ENCODE measurements around the gene ABCC8. TPM values are rescaled to one million over a fixed set of nuclear protein-coding genes. Genes with fewer than 3 reads are reported as not detected.

Gene ABCC8
- polyA plus RNA-seq, 1 donor from 2014 or later: not detected

DNA sequence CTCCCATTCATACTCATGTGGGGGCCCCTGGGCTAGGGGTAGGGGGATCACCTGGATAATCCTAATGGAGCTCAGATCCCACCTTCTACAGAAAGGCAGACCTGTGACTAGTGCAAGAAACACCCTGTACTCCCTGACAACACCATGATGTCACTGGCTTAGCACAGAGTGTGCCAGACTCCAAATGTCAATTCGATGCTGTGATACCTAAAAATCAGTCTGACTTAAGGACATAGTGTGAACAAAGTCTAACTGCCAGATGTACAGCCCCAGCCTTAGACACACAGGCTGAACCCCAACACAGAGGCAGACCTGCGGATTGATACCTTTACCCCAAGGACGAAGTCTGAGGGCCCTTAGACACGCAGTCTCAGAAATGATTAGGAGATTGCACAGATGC, 8.5 kb downstream of the ABCC8 start:
- no peaks in the 10 kb centered on the region for H3K4me1 Mint-ChIP-seq
- H3K27ac Mint-ChIP-seq: no peak overlapping the region
- peaks cover 0 to 2% (median 0%) of the 10 kb centered on the region in 3 donors for H3K9me3 Mint-ChIP-seq
- no peak overlapping the region for H3K4me3 Mint-ChIP-seq
- peaks cover 10% of the 10 kb centered on the region for H3K27me3 Mint-ChIP-seq
- no peaks in the 10 kb centered on the region for H3K36me3 Mint-ChIP-seq

DNA sequence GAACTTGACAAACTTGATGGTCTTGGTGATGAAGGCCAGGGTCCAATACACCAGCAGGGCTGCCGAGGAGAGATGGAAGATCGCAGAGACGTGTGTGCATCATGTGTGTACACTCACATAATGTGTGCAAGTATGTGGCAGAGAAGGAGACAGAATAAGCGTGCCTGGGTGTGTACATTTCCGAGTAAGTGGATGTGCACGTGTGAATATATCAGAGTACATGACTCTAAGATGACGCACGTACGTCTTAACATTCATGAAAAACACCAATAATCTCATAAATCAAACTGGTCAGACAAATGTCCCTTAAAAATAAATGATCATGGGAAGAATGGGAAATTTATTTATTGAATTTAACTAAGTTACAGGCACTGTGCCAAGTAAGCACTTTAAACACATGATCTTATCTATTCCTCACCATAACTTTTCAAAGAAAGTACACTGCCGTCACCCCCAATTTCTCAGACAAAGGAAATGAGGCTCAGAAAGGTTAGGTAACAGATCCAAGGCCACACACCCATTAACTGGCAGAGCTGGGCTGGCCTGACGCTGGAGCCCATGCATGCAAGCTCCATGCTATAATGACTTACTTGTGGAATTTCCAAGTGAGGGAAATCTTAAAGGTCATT, 13.0 kb downstream of the ABCC8 start:
- Mint-ChIP-seq H3K27me3 (peaks cover 5% of the 10 kb centered on the region), H3K4me1 (no peaks in the 10 kb centered on the region), H3K4me3 (no peak overlapping the region), H3K27ac (no peak overlapping the region), H3K9me3 (no peaks in the 10 kb centered on the region), H3K36me3 (no peaks in the 10 kb centered on the region)

DNA sequence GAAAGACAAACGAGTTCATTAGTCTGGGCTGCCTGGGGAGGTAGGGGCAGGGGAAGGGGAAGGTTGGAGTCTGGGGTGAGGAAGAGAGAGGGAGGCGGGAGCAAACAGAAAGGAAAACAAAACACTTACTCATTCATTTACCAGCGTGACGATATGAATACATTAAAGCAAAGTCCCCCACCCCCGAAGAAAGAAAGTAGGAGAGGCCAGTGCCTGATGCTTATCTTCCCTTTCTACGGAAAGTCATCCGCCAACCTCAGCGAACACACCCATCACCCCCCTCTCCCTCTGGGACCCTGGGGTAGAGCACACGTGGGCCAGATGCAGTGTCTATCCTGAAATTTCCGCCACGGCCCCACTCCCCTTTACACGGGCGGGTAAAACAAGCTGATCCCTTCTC, 13.7 kb downstream of the ABCC8 start:
- H3K9me3 Mint-ChIP-seq: no peaks in the 10 kb centered on the region
- peaks cover 5% of the 10 kb centered on the region for H3K27me3 Mint-ChIP-seq
- H3K36me3 Mint-ChIP-seq: no peaks in the 10 kb centered on the region
- no peak overlapping the region for H3K4me3 Mint-ChIP-seq
- H3K4me1 Mint-ChIP-seq: no peaks in the 10 kb centered on the region
- H3K27ac Mint-ChIP-seq: no peak overlapping the region

DNA sequence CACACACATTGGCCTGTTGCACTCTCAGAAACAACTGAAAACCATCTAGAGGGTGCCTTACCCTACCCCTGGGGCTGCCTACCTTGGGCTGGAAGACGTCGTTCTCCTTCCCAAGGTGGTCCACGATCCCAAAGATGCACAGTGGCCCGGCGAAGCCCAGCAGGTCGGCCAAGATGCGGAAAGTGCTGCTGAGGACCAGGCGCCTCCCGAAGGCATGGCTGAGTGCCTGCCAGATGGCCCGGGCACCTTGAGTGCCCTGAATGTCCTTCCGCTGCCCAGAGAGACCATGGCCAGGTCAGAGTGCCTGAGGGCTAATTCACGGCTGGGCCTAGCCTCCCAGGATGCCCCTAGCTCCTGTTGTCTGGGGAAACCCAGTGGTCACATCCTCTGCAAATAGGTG, 16.2 kb downstream of the ABCC8 start:
- Mint-ChIP-seq H3K4me1 (no peaks in the 10 kb centered on the region), H3K27ac (no peak overlapping the region), H3K27me3 (peaks cover 9% of the 10 kb centered on the region), H3K4me3 (no peak overlapping the region), H3K9me3 (no peaks in the 10 kb centered on the region), H3K36me3 (no peaks in the 10 kb centered on the region)

DNA sequence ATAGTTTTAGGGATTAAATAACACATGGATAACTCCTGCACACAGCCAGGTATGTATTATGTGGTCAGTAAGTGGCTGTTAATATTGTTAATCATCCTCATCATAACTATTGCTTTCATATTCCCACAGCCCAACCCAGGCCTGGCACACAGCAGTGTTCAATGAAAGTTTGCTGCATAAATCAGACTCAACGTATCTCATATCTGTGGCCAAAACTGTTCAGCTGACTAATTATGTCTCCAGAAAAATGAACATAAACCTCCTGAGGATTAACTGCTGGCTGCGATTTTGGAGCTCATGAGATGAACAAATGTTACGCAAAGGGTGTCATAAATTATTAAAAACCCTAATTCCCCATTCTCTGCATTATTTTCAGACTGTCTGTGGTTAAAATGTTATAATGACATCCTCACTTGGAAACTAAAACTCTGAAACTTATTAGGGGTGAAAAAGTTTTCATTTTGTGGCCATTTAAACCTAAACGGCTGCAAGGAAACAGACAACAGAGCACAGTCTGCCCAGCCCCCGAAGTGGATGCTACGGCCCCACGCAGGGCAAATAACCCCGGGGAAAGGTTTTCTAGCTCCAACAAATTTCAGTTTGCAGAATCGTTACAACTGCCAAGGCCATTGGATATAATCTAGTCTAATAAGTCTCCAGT, 17.3 kb downstream of the ABCC8 start:
- Mint-ChIP-seq H3K27me3 (peaks cover 10% of the 10 kb centered on the region), H3K4me1 (no peaks in the 10 kb centered on the region), H3K27ac (no peak overlapping the region), H3K36me3 (no peaks in the 10 kb centered on the region), H3K4me3 (no peak overlapping the region), H3K9me3 (no peaks in the 10 kb centered on the region)

DNA sequence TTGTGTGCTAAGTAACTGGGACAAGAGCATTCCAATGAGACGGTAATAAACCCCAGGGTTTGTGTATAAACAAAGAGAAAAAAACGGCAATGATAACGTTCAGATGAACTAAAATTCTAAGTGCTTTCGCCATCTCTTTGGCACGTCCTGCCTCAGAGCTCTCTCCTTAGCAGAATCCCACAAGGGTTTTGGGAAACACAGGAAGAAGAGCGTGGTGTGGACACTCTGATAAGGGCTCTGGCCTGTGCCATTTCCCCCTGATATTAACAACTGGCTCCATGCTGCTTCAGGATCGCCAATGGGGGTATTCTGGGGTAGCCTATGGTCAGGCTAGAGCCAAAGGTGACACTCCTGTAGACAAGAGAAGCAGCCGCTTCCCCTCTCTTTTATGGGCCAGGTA, 18.4 kb downstream of the ABCC8 start:
- Mint-ChIP-seq H3K9me3 (no peaks in the 10 kb centered on the region), H3K27me3 (peaks cover 8% of the 10 kb centered on the region), H3K27ac (no peak overlapping the region), H3K4me1 (no peaks in the 10 kb centered on the region), H3K4me3 (no peak overlapping the region), H3K36me3 (no peaks in the 10 kb centered on the region)

DNA sequence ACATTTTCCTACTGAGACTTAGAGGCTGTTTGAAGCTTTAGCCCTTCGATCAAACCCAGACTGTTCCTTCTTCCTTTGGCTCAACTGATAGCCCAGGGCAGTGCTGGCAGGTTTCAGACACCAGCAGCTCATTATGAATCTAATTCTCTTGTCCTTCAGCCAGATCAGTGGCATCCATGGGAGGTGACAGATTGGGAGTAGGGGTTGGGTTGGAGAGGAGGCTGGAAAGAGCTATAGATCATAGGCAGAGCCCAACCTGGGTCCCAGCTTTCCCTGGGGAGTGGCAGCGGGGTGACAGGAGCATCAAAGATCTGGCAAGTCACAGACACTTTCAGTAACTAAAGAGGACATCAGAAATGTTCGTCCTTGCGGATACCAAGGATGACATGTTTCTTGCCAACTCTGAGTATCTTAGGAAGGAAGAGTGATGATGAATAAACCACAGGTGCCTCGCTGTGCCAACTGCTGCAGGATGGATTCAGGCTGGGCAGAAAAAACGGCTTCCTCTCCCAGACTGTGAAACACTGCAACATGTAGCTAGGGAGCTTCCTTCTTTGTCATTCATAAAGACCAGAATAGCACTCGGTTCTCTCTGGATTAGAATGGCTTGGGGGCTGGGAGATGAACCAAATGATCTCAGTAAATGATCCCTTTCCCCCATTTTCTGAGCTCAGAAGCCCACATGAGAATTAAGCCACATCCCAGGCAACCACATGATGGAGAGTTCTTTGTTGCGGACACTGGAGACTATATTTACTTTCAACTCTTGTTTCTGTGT, 19.1 kb downstream of the ABCC8 start:
- H3K27me3 Mint-ChIP-seq: peaks cover 7% of the 10 kb centered on the region
- no peak overlapping the region for H3K4me3 Mint-ChIP-seq
- no peaks in the 10 kb centered on the region for H3K9me3 Mint-ChIP-seq
- no peaks in the 10 kb centered on the region for H3K36me3 Mint-ChIP-seq
- H3K27ac Mint-ChIP-seq: no peak overlapping the region
- H3K4me1 Mint-ChIP-seq: no peaks in the 10 kb centered on the region

DNA sequence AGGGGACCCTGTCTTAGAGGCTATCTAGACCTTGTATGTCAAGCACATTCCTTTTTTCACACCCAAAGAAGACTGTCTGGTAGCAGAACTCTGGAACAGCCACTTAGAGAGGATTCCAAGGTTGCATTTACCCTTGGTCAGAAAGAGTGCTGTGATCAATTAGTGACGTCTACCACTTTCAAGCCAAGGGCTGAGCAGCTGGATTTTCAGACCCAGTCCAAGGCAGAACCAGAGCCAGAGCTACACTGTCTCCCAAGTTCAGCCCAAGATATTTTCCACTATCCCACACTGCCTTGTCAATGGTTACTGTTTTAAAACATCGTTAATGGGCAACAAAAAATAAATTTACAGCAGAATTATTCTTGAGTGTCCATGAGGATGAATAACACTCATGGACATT, 24.0 kb downstream of the ABCC8 start:
- no peak overlapping the region for H3K4me3 Mint-ChIP-seq
- peaks cover 9% of the 10 kb centered on the region for H3K27me3 Mint-ChIP-seq
- no peaks in the 10 kb centered on the region for H3K36me3 Mint-ChIP-seq
- H3K4me1 Mint-ChIP-seq: no peaks in the 10 kb centered on the region
- no peak overlapping the region for H3K27ac Mint-ChIP-seq
- H3K9me3 Mint-ChIP-seq: no peaks in the 10 kb centered on the region

DNA sequence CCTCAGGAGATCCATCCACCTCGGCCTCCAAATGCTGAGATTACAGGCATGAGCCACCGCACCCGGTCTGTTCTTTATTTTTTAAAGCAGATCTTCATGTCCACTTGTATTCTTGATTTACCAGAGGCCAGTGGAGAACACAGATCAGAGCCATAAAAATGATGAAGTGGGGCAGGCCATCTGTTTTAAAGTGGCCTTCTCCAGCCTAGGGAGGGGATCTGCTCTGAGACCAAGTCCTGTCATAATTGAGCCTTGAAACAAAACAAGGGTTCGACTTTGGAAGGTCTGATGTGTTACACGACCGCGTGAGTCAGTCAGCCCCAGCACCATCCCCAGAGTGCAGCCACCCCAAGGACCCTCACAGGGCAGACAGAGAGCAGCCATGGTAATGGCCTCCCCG, 27.5 kb downstream of the ABCC8 start:
- Mint-ChIP-seq H3K4me1 (no peaks in the 10 kb centered on the region), H3K27me3 (peaks cover 4% of the 10 kb centered on the region), H3K4me3 (no peak overlapping the region), H3K9me3 (no peaks in the 10 kb centered on the region), H3K36me3 (no peaks in the 10 kb centered on the region), H3K27ac (no peak overlapping the region)

DNA sequence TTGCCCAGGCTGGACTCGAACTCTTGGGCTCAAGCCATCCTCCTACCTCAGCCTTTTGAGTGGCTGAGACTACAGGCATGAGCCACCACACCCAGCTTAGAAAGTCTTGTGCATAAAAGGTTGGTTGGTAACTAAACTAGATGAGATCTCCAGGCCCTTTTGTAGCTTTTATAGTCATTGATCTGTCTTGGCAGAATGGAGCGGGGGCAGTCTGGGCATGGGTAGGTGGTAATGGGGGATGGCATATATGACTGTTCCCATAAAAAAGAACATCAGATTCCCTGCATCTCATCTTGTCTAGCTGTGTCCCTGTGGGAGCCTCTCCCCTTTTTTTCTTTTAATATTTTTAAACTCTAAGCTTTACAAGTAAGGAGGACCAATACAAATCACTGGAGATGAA, 30.2 kb downstream of the ABCC8 start:
- H3K27ac Mint-ChIP-seq: no peak overlapping the region
- H3K27me3 Mint-ChIP-seq: peaks cover 3% of the 10 kb centered on the region
- H3K36me3 Mint-ChIP-seq: no peaks in the 10 kb centered on the region
- no peaks in the 10 kb centered on the region for H3K9me3 Mint-ChIP-seq
- no peak overlapping the region for H3K4me3 Mint-ChIP-seq
- no peaks in the 10 kb centered on the region for H3K4me1 Mint-ChIP-seq

DNA sequence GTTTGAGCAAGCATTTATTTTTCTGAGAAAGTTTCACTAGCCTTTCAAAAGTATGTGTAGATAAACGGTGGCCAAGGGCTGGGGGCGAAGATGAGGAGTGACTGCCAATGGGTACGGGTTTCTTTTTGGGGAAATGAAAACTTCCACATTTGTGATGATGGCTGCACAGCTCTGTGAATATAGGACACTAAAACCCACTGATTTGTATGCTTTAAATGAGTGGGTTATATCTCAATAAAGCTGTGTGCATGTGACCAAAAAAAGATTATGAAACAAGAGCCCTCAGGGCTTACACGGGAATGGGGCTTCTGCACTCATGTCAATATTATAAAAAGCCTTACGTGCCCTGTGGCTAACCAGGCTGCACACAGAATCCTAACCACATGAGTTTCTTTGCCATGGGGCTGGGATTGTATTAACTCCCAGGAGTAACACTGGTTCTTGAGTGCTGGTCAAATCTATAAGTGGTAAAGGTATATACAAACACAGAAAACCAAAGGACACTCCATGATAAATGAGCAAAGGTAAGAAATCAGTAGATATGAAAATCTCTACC, 31.3 kb downstream of the ABCC8 start:
- no peak overlapping the region for H3K27ac Mint-ChIP-seq
- H3K36me3 Mint-ChIP-seq: peaks cover 2% of the 10 kb centered on the region

DNA sequence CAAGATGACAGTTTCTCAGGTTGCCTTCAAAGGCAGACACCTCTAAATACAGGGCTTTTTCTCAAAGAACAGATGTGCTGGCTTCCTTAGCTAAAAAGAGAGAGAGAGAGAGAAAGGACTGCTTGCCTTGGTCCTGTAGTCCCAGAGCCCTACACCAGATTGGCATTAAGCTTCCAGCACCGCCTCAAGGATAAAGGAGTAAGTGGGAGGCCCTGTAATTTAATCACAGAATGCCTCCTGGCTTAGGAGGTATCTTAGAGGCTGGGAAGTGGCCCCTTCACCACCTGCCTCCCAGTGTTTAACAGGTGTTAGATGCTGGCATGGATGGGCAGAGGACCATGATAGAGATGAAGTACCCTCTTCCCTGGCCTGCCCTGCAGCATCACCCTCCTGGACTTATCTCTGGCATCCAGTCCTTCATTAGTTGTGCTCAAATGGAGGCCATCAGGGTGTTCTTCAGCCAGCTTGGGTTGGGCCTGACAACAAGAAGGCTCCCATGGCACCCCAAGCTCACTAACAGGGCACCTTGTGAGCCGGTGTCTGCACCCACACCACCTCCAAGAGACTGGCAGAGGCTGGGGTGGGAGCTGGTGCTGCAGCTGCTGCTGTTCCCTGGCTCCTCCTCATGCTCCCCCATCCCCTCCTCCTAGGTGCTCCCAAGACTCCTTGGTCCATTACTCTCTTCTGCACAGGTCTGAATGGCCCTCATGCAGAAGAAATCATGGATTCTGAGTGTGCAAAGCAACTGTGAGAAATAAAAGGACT, 32.5 kb downstream of the ABCC8 start:
- Mint-ChIP-seq H3K4me3 (no peak overlapping the region), H3K9me3 (peaks cover 0 to 3% (median 3%) of the 10 kb centered on the region in 3 donors), H3K36me3 (peaks cover 2% of the 10 kb centered on the region), H3K27ac (no peak overlapping the region), H3K4me1 (peaks cover 0 to 2% (median 0%) of the 10 kb centered on the region in 3 donors), H3K27me3 (peaks cover 19% of the 10 kb centered on the region)

More for the DNA sequence above, 31.3 kb downstream of the ABCC8 start:
- Mint-ChIP-seq H3K27me3 (peaks cover 11% of the 10 kb centered on the region), H3K4me3 (no peak overlapping the region), H3K4me1 (no peaks in the 10 kb centered on the region), H3K9me3 (peaks cover 0 to 3% (median 3%) of the 10 kb centered on the region in 3 donors)

DNA sequence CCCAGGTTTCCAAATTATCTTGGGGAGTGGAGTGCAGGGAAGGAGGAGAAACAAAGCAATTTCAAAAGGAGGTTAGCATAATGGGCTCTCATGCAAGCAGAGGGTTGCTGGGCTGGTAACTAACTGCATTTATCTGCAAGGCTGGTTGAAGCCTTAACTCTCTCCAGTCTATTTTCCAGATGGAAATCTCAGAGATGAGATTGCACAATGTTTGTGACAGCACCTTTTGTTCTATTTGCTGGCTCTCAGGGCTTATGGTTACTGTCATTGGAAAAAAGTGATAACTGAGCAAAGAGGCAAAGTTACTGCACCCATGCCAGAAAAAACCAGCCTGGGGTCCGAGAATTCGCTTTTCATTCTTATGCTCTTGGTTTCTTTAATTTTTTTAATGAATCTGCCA, 33.2 kb downstream of the ABCC8 start:
- Mint-ChIP-seq H3K4me3 (no peak overlapping the region), H3K36me3 (peaks cover 2% of the 10 kb centered on the region)

DNA sequence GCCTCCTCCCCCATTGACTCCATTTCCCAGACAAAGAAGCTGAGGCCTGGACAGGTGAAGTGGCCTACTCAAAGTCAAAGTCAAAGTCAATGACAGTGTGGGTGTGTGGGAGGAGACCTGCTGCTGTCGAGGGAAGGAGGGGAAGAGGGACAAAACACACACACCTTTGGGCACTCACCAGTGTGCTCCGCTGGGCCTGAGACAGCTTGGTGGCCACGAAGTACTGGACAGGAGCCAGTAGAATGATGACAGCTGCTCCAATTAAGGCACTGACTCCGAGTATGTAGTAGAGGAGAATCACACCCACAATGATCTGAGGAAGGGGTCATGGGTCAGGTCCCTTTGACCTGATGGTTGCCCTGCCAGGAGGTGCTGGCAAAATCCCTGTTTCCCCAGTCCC, 33.6 kb downstream of the ABCC8 start:
- H3K4me1 Mint-ChIP-seq: peaks cover 0 to 2% (median 0%) of the 10 kb centered on the region in 3 donors
- no peak overlapping the region for H3K27ac Mint-ChIP-seq
- peaks cover 0 to 3% (median 3%) of the 10 kb centered on the region in 3 donors for H3K9me3 Mint-ChIP-seq
- peaks cover 21% of the 10 kb centered on the region for H3K27me3 Mint-ChIP-seq
- H3K36me3 Mint-ChIP-seq: peaks cover 2% of the 10 kb centered on the region
- H3K4me3 Mint-ChIP-seq: no peak overlapping the region

More for the DNA sequence above, 33.2 kb downstream of the ABCC8 start:
- Mint-ChIP-seq H3K9me3 (peaks cover 0 to 3% (median 3%) of the 10 kb centered on the region in 3 donors), H3K27me3 (peaks cover 21% of the 10 kb centered on the region), H3K27ac (no peak overlapping the region), H3K4me1 (peaks cover 0 to 2% (median 0%) of the 10 kb centered on the region in 3 donors)
